Mononuclear cell (primary cell): Measurements from ENCODE around the gene ARHGEF33. TPM values are rescaled to one million over a fixed set of nuclear protein-coding genes. Genes with fewer than 3 reads are reported as not detected.
"Not testable (repeated sequence)": the region's sequence is repeated elsewhere in the genome, so short reads cannot be mapped to it uniquely, and the experiment has no call there.

Source experiments
- H3K27me3 ChIP-seq: 2 replicates; pipeline ENCODE4 v1.6.0; 2011; ENCODE audit warnings: low read length, control low read depth; ENCODE audit not compliant: insufficient read depth
- H3K4me1 ChIP-seq: 2 replicates; pipeline ENCODE4 v1.5.1; 2011; ENCODE audit warnings: mild to moderate bottlenecking, low read length, control low read depth; ENCODE audit not compliant: insufficient read depth
- H3K4me3 ChIP-seq: 2 replicates; pipeline ENCODE4 v1.5.1; 2011; ENCODE audit warnings: mild to moderate bottlenecking, low read length, moderate library complexity
- H3K9me3 ChIP-seq: 2 replicates; pipeline ENCODE4 v1.5.1; 2011; ENCODE audit warnings: low read depth, mild to moderate bottlenecking, control low read depth, low read length
- total RNA-seq: library from RNA; depleted of rRNA; stranded (reverse); fragments of >200 nt; gene quantifications from one replicate; pipeline ENCODE4 v1.2.3, GENCODE V29; 2012

ARHGEF33 gene
- total RNA-seq, 1 donor: under 0.01 TPM

- no peaks in the 10 kb centered on the region for H3K9me3 ChIP-seq
- no peak overlapping the region for H3K4me3 ChIP-seq
- no peaks in the 10 kb centered on the region for H3K27me3 ChIP-seq
- H3K4me1 ChIP-seq: no peaks in the 10 kb centered on the region
Observed at GRCh38 chr2:38935568-38936172, 46.0 kb downstream of the ARHGEF33 start.

- not testable (repeated sequence) for H3K27me3 ChIP-seq, H3K9me3 ChIP-seq, H3K4me3 ChIP-seq, H3K4me1 ChIP-seq
Observed at GRCh38 chr2:38936516-38936915, 46.8 kb downstream of the ARHGEF33 start.

GRCh38 chr2:38937548-38937947, 47.9 kb downstream of the ARHGEF33 start:
- H3K9me3 ChIP-seq: no peaks in the 10 kb centered on the region
- no peaks in the 10 kb centered on the region for H3K4me1 ChIP-seq
- H3K4me3 ChIP-seq: no peak overlapping the region
- H3K27me3 ChIP-seq: no peaks in the 10 kb centered on the region

GRCh38 chr2:38940746-38941145, 51.1 kb downstream of the ARHGEF33 start:
- Histone ChIP-seq H3K27me3 (no peaks in the 10 kb centered on the region), H3K4me3 (no peak overlapping the region), H3K9me3 (no peaks in the 10 kb centered on the region), H3K4me1 (peaks cover 7% of the 10 kb centered on the region)

GRCh38 chr2:38943784-38944183, 54.1 kb downstream of the ARHGEF33 start:
- Histone ChIP-seq H3K27me3 (no peaks in the 10 kb centered on the region), H3K4me1 (peaks cover 14% of the 10 kb centered on the region), H3K9me3 (no peaks in the 10 kb centered on the region), H3K4me3 (no peak overlapping the region)

- H3K27me3 ChIP-seq: no peaks in the 10 kb centered on the region
- no peak overlapping the region for H3K4me3 ChIP-seq
- H3K9me3 ChIP-seq: no peaks in the 10 kb centered on the region
- H3K4me1 ChIP-seq: peaks cover 20% of the 10 kb centered on the region
Observed at GRCh38 chr2:38945372-38945771, 55.7 kb downstream of the ARHGEF33 start.

GRCh38 chr2:38945911-38946310, 56.2 kb downstream of the ARHGEF33 start:
- Histone ChIP-seq H3K4me3 (no peak overlapping the region), H3K4me1 (peaks cover 20% of the 10 kb centered on the region), H3K27me3 (no peaks in the 10 kb centered on the region), H3K9me3 (no peaks in the 10 kb centered on the region)

GRCh38 chr2:38947241-38948239, 57.9 kb downstream of the ARHGEF33 start:
- Histone ChIP-seq H3K4me1 (peaks cover 20% of the 10 kb centered on the region), H3K4me3 (no peak overlapping the region), H3K9me3 (no peaks in the 10 kb centered on the region), H3K27me3 (no peaks in the 10 kb centered on the region)

GRCh38 chr2:38948387-38948882, 58.8 kb downstream of the ARHGEF33 start:
- no peaks in the 10 kb centered on the region for H3K27me3 ChIP-seq
- peaks cover 20% of the 10 kb centered on the region for H3K4me1 ChIP-seq
- no peak overlapping the region for H3K4me3 ChIP-seq
- H3K9me3 ChIP-seq: no peaks in the 10 kb centered on the region

- H3K4me3 ChIP-seq: no peak overlapping the region
- H3K9me3 ChIP-seq: no peaks in the 10 kb centered on the region
- peaks cover 20% of the 10 kb centered on the region for H3K4me1 ChIP-seq
- H3K27me3 ChIP-seq: no peaks in the 10 kb centered on the region
Observed at GRCh38 chr2:38948995-38949394, 59.3 kb downstream of the ARHGEF33 start.

- no peaks in the 10 kb centered on the region for H3K9me3 ChIP-seq
- H3K4me3 ChIP-seq: no peak overlapping the region
- H3K27me3 ChIP-seq: no peaks in the 10 kb centered on the region
- peaks cover 7% of the 10 kb centered on the region for H3K4me1 ChIP-seq
Observed at GRCh38 chr2:38951766-38952165, 62.1 kb downstream of the ARHGEF33 start.

- Histone ChIP-seq H3K4me3 (no peak overlapping the region), H3K9me3 (no peaks in the 10 kb centered on the region), H3K27me3 (peaks cover 14% of the 10 kb centered on the region), H3K4me1 (peaks cover 10% of the 10 kb centered on the region)
Observed at GRCh38 chr2:38957972-38958371, 68.3 kb downstream of the ARHGEF33 start.

GRCh38 chr2:38959466-38959865, 69.8 kb downstream of the ARHGEF33 start:
- Histone ChIP-seq H3K4me1 (peaks cover 10% of the 10 kb centered on the region), H3K4me3 (no peak overlapping the region), H3K9me3 (no peaks in the 10 kb centered on the region), H3K27me3 (peaks cover 14% of the 10 kb centered on the region)

- H3K4me1 ChIP-seq: peaks cover 10% of the 10 kb centered on the region
- peaks cover 14% of the 10 kb centered on the region for H3K27me3 ChIP-seq
- H3K9me3 ChIP-seq: no peaks in the 10 kb centered on the region
- H3K4me3 ChIP-seq: no peak overlapping the region
Observed at GRCh38 chr2:38959938-38960608, 70.4 kb downstream of the ARHGEF33 start.
